Spleen (tissue), 11 donors: ENCODE results near the gene GATAD1. TPM values are rescaled to one million over a fixed set of nuclear protein-coding genes. Genes with fewer than 3 reads are reported as not detected.
"Not testable (repeated sequence)": the region's sequence is repeated elsewhere in the genome, so short reads cannot be mapped to it uniquely, and the experiment has no call there.

Experiments used
- DNase-seq: peaks from one replicate; pipeline ENCODE4 v3.0.0-alpha.2; 2020
- H3K27ac ChIP-seq, 8 donors: fragments of 200-600 bp; sonication (generic) in 7 of 8; 1 replicate in 4 of 8; 2 replicates in 4 of 8; pipeline versions ENCODE4 v1.5.0 to v1.8.0; 2016 to 2021; ENCODE audit warnings: inconsistent platforms in 4 of 8, mild to moderate bottlenecking in 4 of 8, moderate library complexity in 1 of 8
- H3K27me3 ChIP-seq, 7 donors: fragments of 200-600 bp; sonication (generic) in 6 of 7; replicated peaks in 1 of 7; 1 replicate in 4 of 7; 2 replicates in 3 of 7; pipeline versions ENCODE4 v1.5.0 to v1.8.0; 2016 to 2021; ENCODE audit warnings: inconsistent platforms in 3 of 7, mild to moderate bottlenecking in 1 of 7
- H3K36me3 ChIP-seq, 6 donors: fragments of 200-600 bp; sonication (generic) in 5 of 6; 1 replicate in 4 of 6; 2 replicates in 2 of 6; pipeline versions ENCODE4 v1.5.0 to v1.8.0; 2016 to 2021; ENCODE audit warnings: inconsistent platforms in 2 of 6
- H3K4me1 ChIP-seq, 6 donors: fragments of 200-600 bp; sonication (generic) in 5 of 6; 1 replicate in 3 of 6; 2 replicates in 3 of 6; pipeline versions ENCODE4 v1.5.0 to v1.8.0; 2016 to 2021; ENCODE audit warnings: inconsistent platforms in 3 of 6
- H3K4me3 ChIP-seq, 8 donors: fragments of 200-600 bp; sonication (generic) in 7 of 8; 1 replicate in 4 of 8; 2 replicates in 4 of 8; pipeline versions ENCODE4 v1.5.0 to v1.8.0; 2016 to 2021; ENCODE audit warnings: inconsistent platforms in 4 of 8, mild to moderate bottlenecking in 4 of 8, moderate library complexity in 2 of 8
- H3K9me3 ChIP-seq, 8 donors: fragments of 200-600 bp; sonication (generic) in 7 of 8; 1 replicate in 4 of 8; 2 replicates in 4 of 8; pipeline versions ENCODE4 v1.5.0 to v1.8.0; 2016 to 2021; ENCODE audit warnings: inconsistent platforms in 4 of 8
- CTCF ChIP-seq, 11 experiments: fragments of 200-600 bp in 7 of 11; fragments of 450-650 bp in 4 of 11; sonication (generic) in 4 of 11; IDR thresholded peaks in 8 of 11; conservative IDR thresholded peaks in 3 of 11; 1 replicate in 7 of 11; 2 replicates in 4 of 11; pipeline versions ENCODE4 v1.4.0 to v1.8.0; 2016 to 2021; ENCODE audit warnings: antibody characterized with exemption in 11 of 11, inconsistent platforms in 4 of 11, mild to moderate bottlenecking in 1 of 11
- POLR2A ChIP-seq, 3 donors: fragments of 450-650 bp; IDR thresholded peaks; one replicate each; pipeline ENCODE4 v1.5.1; 2017; ENCODE audit warnings: antibody characterized with exemption in 3 of 3, mild to moderate bottlenecking in 1 of 3
- POLR2AphosphoS5 ChIP-seq, 3 donors: sonication (generic); formaldehyde crosslinking; IDR thresholded peaks; one replicate each; pipeline ENCODE4 v1.5.1; 2017; ENCODE audit warnings: antibody characterized with exemption in 3 of 3
- WGBS, 5 donors: extraction: QIAGEN DNeasy Blood & Tissue Kit in 3 of 5; methylation state at CpG; one replicate each; pipeline versions ENCODE4 v1.1.5 to v1.1.7; 2013 to 2018; 5-methylcytosine and 5-hydroxymethylcytosine counted together
- intact Hi-C: fragments of 100-400 bp; cut with DNase I; formaldehyde crosslinking; loops from one replicate; pipeline ENCODE4 v1.15.0; 2023; ENCODE audit warnings: low total_unique reads
- polyA plus RNA-seq, 3 donors: library from polyadenylated mRNA; stranded (reverse); fragments of 200-250 nt; gene quantifications; one replicate each; pipeline ENCODE4 v1.2.1, GENCODE V29; 2013
- total RNA-seq, 7 donors: library from RNA; depleted of rRNA in 3 of 7; stranded (reverse); fragments of >200 nt in 3 of 7; fragmentation: NEBNext Ultra II Directional in 4 of 7; extraction: Animal tissue kit (Norgen Biotek cat#: 25700) in 4 of 7; gene quantifications; one replicate each; pipeline versions ENCODE4 v1.1.0 to v1.2.1, GENCODE V29; 2016 to 2021
- donor health status: healthy with polysubstance abuse.
- donor health status: DM: no; HTN: no; CAD: no; lungs with moderate emphysema.
- donor health status: DM: no; HTN: no; CAD: no.
- donor health status: Bipolar disorder and iron deficiency.
- donor health status: healthy.
- donor health status: DM: no; HTN: no; CAD: no.
- donor health status: DM: yes; HTN: yes; CAD: no.

GATAD1 gene
- total and polyA plus RNA-seq, 10 donors = 14.2 to 56.9 (median 35.6) TPM

DNA sequence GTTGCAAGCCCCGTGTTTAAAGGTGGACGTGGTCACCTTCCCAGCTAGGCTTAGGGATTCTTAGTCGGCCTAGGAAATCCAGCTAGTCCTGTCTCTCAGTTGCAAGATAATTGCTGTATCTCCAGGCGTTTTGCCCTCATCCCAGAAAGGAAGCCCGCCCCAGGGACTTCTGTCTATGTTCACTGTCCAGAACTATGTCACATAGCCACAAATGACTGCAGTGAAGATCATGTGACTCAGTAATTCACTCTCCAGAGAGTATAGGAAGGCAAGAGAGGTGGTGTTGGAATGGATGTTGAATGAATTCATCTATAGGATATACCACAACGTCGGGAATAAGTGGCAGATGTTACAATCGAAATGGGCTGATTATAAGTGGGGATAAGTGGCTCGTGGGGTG lies 30.8 kb downstream of the GATAD1 start:
- H3K9me3 ChIP-seq = no peaks in the 10 kb centered on the region
- H3K4me1 ChIP-seq = no peaks in the 10 kb centered on the region
- H3K4me3 ChIP-seq = no peak overlapping the region
- peaks cover 0 to 36% (median 0%) of the 10 kb centered on the region in 6 donors for H3K36me3 ChIP-seq
- no peaks in the 10 kb centered on the region for H3K27me3 ChIP-seq
- no peak for DNase-seq
- TF ChIP-seq POLR2A (IDR thresholded peaks at IDR 0.05) (no peak), POLR2AphosphoS5 (IDR thresholded peaks at IDR 0.05) (no peak), CTCF (IDR thresholded peaks at IDR 0.05 in 8 of 11, conservative IDR thresholded peaks at IDR 0.05 in 3 of 11) (no peak)
- no peak overlapping the region for H3K27ac ChIP-seq
- 87 to 99% (median 92%) methylated on average over 9 of the region's 9 CpGs for WGBS, 5 donors
- intact Hi-C loops = no loop called here

GRCh38 chr7:92478711-92479110 lies 31.4 kb downstream of the GATAD1 start:
- intact Hi-C loops = no loop called here
- DNase-seq = no peak
- no peak overlapping the region for H3K4me3 ChIP-seq
- WGBS, 5 donors = 92 to 97% (median 94%) methylated on average over 4 of the region's 4 CpGs
- H3K36me3 ChIP-seq = peaks cover 0 to 32% (median 0%) of the 10 kb centered on the region in 6 donors
- no peaks in the 10 kb centered on the region for H3K27me3 ChIP-seq
- TF ChIP-seq CTCF (IDR thresholded peaks at IDR 0.05 in 8 of 11, conservative IDR thresholded peaks at IDR 0.05 in 3 of 11) (no peak), POLR2AphosphoS5 (IDR thresholded peaks at IDR 0.05) (no peak), POLR2A (IDR thresholded peaks at IDR 0.05) (no peak)
- H3K4me1 ChIP-seq = no peaks in the 10 kb centered on the region
- H3K9me3 ChIP-seq = no peaks in the 10 kb centered on the region
- H3K27ac ChIP-seq = no peak overlapping the region

DNA sequence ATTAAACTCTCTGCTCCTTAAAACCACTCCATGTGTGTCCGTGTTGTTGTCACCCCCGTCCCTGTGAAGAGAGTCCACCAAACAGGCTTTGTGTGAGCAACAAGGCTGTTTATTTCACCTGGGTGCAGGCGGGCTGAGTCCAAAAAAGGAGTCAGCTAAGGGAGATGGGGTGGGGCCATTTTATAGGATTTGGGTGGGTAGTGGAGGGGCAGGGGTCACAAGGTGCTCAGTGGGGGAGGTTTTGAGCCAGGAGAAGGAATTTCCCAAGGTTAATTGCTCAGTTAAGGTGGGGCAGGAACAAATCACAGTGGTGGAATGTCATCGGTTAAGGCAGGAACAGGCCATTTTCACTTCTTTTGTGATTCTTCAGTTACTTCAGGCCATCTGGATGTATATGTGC lies 31.9 kb downstream of the GATAD1 start:
- H3K9me3 ChIP-seq, H3K27me3 ChIP-seq, DNase-seq, H3K27ac ChIP-seq, H3K4me1 ChIP-seq, intact Hi-C loops, H3K4me3 ChIP-seq: not testable (repeated sequence)
- peaks cover 0 to 31% (median 0%) of the 10 kb centered on the region in 6 donors for H3K36me3 ChIP-seq
- 92 to 97% (median 93%) methylated on average over 4 of the region's 4 CpGs for WGBS, 5 donors

DNA sequence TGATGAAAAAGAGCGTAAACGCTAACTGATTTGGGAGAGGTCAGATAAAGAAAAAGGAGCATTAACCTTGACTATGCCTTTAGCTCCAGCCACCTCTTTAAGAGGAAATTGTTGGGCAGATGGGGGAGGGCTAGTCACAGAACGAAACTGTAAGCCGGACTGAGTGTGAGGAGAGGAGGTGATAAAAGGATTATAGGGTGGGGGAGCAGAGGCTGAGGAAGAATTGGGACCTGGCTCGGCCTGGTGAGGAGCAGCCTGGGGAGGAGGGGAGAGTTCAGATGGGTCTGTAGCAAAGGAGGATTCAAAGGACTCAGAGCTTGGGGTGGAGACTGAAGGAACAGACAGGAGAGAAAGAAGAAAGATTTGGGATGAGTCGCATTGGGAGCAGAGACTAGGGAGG lies 36.3 kb downstream of the GATAD1 start:
- H3K4me1 ChIP-seq, H3K27me3 ChIP-seq, H3K9me3 ChIP-seq, intact Hi-C loops, H3K4me3 ChIP-seq, H3K27ac ChIP-seq, DNase-seq: not testable (repeated sequence)
- peaks cover 3 to 47% (median 33%) of the 10 kb centered on the region in 6 donors for H3K36me3 ChIP-seq
- 70 to 86% (median 77%) methylated on average over 6 of the region's 6 CpGs for WGBS, 5 donors

- H3K9me3 ChIP-seq, H3K4me3 ChIP-seq, H3K27ac ChIP-seq, DNase-seq, H3K4me1 ChIP-seq, H3K27me3 ChIP-seq, intact Hi-C loops: not testable (repeated sequence)
- WGBS, 5 donors = 92 to 98% (median 94%) methylated on average over 6 of the region's 6 CpGs
- H3K36me3 ChIP-seq = peaks cover 3 to 53% (median 39%) of the 10 kb centered on the region in 6 donors
Measured at GRCh38 chr7:92484226-92484625, 36.9 kb downstream of the GATAD1 start.

- Histone ChIP-seq H3K4me3 (no peak overlapping the region), H3K27ac (no peak overlapping the region), H3K27me3 (no peaks in the 10 kb centered on the region), H3K4me1 (no peaks in the 10 kb centered on the region), H3K9me3 (no peaks in the 10 kb centered on the region), H3K36me3 (peaks cover 3 to 65% (median 50%) of the 10 kb centered on the region in 6 donors)
- WGBS, 5 donors = 83 to 99% (median 94%) methylated on average over 2 of the region's 2 CpGs
- intact Hi-C loops = no loop called here
- no peak for DNase-seq
- no peak for TF ChIP-seq POLR2A (IDR thresholded peaks at IDR 0.05)
- TF ChIP-seq POLR2AphosphoS5 (IDR thresholded peaks at IDR 0.05) = no peak
- TF ChIP-seq CTCF (IDR thresholded peaks at IDR 0.05 in 8 of 11, conservative IDR thresholded peaks at IDR 0.05 in 3 of 11) = no peak
Measured at GRCh38 chr7:92485267-92485892, 38.1 kb downstream of the GATAD1 start.
